Adrenal gland (tissue), 5 donors: ENCODE results near the gene AKAP14.

Experiments
- POLR2A ChIP-seq, 2 donors: fragments of 450-650 bp; IDR thresholded peaks; one replicate each; pipeline ENCODE4 v1.6.1; 2017; ENCODE audit warnings: antibody characterized with exemption in 2 of 2, mild to moderate bottlenecking in 2 of 2, moderate library complexity in 1 of 2
- TF ChIP-seq, protein P1 (sequence below), 6 experiments: fragments of 450-650 bp in 4 of 6; fragments of 200-600 bp in 2 of 6; sonication (generic) in 1 of 6; IDR thresholded peaks; 1 replicate in 5 of 6; 2 replicates in 1 of 6; pipeline versions ENCODE4 v1.5.1 to v1.8.0; 2016 to 2021; ENCODE audit warnings: antibody characterized with exemption in 6 of 6, mild to moderate bottlenecking in 2 of 6, moderate library complexity in 1 of 6
- donor health status: DM: no; HTN: no; CAD: no.

DNA sequence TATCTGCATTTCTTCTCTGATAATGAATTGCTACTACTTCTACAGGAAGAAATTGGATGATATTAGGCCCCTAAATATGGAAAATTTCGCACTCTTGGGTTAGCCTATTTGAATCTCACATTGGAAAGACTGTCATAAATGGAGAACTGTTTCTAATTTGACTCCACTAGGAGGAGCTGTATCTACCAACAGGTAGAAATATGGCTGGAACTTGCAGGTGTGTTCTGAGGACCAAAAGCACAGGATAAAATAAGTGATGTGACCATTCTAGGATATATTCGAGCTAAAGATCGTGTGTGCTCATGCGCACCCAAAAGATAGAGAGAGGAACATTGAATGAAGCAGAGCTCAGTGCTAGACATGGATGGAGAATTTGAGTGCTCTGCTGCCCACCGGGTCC is 52.7 kb downstream of the AKAP14 start:
- TF ChIP-seq, protein P1, sequence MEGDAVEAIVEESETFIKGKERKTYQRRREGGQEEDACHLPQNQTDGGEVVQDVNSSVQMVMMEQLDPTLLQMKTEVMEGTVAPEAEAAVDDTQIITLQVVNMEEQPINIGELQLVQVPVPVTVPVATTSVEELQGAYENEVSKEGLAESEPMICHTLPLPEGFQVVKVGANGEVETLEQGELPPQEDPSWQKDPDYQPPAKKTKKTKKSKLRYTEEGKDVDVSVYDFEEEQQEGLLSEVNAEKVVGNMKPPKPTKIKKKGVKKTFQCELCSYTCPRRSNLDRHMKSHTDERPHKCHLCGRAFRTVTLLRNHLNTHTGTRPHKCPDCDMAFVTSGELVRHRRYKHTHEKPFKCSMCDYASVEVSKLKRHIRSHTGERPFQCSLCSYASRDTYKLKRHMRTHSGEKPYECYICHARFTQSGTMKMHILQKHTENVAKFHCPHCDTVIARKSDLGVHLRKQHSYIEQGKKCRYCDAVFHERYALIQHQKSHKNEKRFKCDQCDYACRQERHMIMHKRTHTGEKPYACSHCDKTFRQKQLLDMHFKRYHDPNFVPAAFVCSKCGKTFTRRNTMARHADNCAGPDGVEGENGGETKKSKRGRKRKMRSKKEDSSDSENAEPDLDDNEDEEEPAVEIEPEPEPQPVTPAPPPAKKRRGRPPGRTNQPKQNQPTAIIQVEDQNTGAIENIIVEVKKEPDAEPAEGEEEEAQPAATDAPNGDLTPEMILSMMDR (IDR thresholded peaks at IDR 0.05): no peak
- no peak for TF ChIP-seq POLR2A (IDR thresholded peaks at IDR 0.05)
